ENCODE measurements around the gene KPTN.

Gene KPTN

GRCh38 chr19:47435883-47436417, 48.1 kb downstream of the KPTN start:
- DNase-seq (ENCODE audit: low read depth in 2 of 2), result no peak

- no peak for DNase-seq (ENCODE audit: low read depth in 2 of 2)
Measured at GRCh38 chr19:47435196-47435595, 48.8 kb downstream of the KPTN start.

GRCh38 chr19:47434088-47434487, 49.9 kb downstream of the KPTN start:
- DNase-seq (ENCODE audit: low read depth in 2 of 2), result no peak

- DNase-seq (ENCODE audit: low read depth in 2 of 2), result no peak
Measured at GRCh38 chr19:47433121-47433520, 50.9 kb downstream of the KPTN start.

- DNase-seq (ENCODE audit: low read depth in 2 of 2), result no peak
Measured at GRCh38 chr19:47432499-47432898, 51.5 kb downstream of the KPTN start.

GRCh38 chr19:47432091-47432490, 51.9 kb downstream of the KPTN start:
- DNase-seq (ENCODE audit: low read depth in 2 of 2), result no peak

- DNase-seq (ENCODE audit: low read depth in 2 of 2), result no peak
Measured at GRCh38 chr19:47430041-47430802, 53.8 kb downstream of the KPTN start.

- no peak for DNase-seq (ENCODE audit: low read depth in 2 of 2)
Measured at GRCh38 chr19:47429140-47429793, 54.8 kb downstream of the KPTN start.

- DNase-seq (ENCODE audit: low read depth in 2 of 2), result peak; percentile 99
Measured at GRCh38 chr19:47428177-47428894, 55.7 kb downstream of the KPTN start.

GRCh38 chr19:47427241-47428176, 56.5 kb downstream of the KPTN start:
- no peak for DNase-seq (ENCODE audit: low read depth in 2 of 2)

All from fibroblast of skin of left biceps (primary cell).